ENCODE results near the gene MTNR1A.

- no peak for TF ChIP-seq POLR2A (IDR thresholded peaks at IDR 0.05; ENCODE audit: low read depth, low read length)
- TF ChIP-seq POLR2AphosphoS5 (IDR thresholded peaks at IDR 0.05; ENCODE audit: low read depth, low read length), result no peak
- no peak for TF ChIP-seq TAF1 (IDR thresholded peaks at IDR 0.05; ENCODE audit: borderline replicate concordance, low read depth, low read length)
Measured at GRCh38 chr4:186604124-186604807, 48.9 kb upstream of the MTNR1A start.

Measured in GM12892 (cell line).